GM18499 (cell line): ENCODE results near the gene NIFK.

Source experiments
- ATAC-seq: cut with Tn5 transposase; IDR thresholded peaks from one replicate; pipeline ENCODE4 v1.9.1; 2021; ENCODE audit warnings: moderate number of reproducible peaks; ENCODE audit not compliant: insufficient read depth, unreplicated experiment

Gene NIFK

DNA sequence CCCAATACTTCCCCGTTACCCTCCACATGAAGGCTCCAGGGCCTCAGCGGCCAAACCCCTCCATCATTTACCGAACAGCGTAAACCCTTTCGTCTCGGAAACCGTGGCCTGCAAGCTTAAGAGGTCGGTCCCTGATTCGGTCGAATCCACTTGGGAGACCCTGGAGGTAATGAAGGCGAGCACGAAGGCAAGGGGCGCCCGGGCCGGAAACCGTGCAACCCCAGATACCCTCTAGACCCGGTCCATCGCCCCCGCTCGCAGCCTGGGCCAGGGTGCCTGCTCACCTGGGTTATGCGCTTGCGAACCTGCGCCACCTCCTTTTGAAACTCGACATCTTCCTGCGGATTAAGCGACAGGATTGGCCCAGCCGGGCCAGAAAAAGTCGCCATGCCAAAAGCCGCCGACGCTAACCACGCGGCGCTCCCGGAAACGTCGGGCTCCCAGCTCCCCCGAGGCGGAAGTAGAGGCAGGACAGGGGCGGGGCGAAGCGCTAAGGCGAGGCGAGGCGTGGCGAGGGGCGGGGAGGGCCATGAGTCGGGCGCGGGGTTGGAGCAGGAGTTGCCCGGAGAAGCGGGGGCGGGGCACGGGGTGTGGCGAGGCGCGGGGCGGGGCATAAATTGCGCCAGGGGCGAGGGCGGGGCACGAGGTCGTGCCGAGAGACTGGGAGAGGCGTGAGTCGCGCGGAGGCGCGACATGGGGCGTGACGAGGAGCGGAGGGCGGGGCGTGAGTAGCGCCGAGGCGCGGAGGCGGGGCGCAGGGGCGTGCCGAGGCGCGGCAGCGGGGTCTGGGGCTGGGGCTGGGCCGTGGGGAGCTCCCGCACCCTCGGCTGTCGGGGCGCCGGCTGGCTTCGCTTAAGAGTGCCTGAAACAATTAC, at the start of gene NIFK:
Gene NIFK (minus strand): TSS at position 414 of the 875 bp plus-strand sequence. CDS start 25 bp downstream, at position 389.
- ATAC-seq = peak; percentile 68

GRCh38 chr2:121783180-121783579, 46.5 kb upstream of the NIFK start:
- no peak for ATAC-seq

GRCh38 chr2:121778741-121779487, 42.2 kb upstream of the NIFK start:
- no peak for ATAC-seq

DNA sequence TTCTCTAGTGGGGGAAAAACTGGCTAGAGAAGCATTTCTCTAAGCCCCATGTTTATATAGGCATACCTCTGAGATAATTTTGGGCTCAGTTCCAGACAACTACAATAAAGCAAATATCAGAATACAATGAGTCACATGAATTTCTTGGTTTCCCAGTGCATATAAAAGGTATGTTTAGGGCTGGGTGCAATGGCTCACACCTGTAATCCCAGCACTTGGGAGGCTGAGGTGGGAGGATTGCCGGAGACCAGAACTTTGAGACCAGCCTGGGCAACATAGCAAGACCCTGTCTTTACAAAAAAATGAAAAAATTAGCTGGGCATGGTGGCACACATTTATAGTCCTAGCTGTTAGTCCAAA, 41.0 kb upstream of the NIFK start:
- no peak for ATAC-seq

DNA sequence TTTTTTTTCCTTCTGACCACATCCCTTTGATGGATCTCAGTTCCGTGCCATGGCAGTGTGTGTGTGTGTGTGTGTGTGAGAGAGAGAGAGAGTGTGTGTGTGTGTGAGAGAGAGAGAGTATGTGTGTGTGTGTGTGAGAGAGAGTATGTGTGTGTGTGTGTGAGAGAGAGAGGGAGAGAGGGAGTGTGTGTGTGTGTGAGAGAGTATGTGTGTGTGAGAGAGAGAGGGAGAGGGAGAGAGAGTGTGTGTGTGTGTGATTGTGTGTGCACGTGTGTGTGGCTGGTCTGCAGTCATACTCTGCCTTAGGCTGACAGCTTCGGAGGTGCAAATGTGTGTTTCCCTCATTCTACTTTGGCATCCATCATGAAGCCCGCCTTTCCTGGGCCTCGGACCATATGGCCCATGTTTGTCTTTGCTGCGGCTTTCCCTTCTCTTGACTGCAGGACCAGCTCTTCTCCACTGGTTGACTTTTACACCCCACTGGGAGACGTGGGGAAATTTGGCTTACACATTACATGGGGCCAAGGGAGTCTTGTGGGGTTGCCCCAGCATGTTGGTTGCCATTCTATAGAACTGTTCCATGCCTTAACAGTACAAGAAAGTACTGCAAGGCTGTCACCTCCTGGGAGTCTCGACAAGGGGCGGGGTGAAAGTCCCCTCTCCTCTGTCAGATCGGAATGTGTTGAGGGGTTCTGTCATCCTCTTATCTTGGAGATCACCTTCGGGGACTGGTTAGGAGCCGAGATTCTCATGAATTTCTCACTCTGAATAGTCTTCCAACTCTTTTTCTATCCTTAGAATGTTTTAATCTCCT, 40.4 kb upstream of the NIFK start:
- no peak for ATAC-seq

DNA sequence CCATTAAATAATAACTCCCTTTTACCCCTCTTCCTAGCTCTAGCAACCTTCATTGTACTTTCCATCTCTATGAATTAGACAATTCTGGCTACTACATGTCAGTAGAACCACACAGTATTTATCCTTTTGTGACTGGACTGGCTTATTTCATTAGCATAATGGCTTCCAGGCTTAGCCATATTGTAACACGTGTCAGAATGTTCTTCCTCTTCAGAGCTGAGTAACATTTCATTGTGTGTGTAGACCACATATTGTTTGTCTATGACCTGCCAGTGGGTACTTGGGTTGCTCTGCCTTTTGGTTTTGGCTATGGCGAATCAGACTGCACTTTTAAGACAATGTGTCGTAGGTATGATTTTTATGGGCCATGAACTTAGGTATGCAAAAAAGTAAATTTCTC, 39.7 kb upstream of the NIFK start:
- ATAC-seq = no peak

GRCh38 chr2:121774235-121774634, 37.6 kb upstream of the NIFK start:
- no peak for ATAC-seq

- no peak for ATAC-seq
These were observed 35.5 kb upstream of the NIFK start for GRCh38 chr2:121771976-121772742.

- no peak for ATAC-seq
These were observed 31.6 kb upstream of the NIFK start for GRCh38 chr2:121768143-121768755.

- ATAC-seq = no peak
These were observed 29.9 kb upstream of the NIFK start for GRCh38 chr2:121766624-121767023.

DNA sequence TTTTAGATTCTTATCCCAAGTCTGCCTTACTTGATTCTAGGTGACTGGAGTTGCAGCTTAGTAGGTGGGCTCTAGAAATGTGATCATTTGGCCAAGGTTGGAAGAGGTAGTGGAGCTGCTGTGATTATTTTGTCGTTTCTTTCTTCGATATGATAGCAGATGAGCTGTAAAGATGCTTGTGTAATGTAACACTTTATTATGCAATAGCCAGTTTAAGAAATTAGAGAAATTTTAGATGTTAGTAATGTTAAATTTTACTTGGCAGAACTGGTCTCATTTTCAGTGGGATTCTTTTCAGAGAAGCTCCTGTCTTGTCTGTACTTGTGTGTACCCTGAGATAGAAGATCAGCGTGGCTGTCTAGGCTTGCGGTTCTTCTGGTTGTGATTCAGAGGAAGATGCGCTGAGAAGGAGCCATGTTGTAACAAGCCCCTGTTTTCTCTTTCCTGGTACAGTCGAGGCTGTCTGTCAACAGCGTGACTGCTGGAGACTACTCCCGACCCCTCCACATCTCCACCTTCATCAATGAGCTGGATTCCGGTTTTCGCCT, 28.1 kb upstream of the NIFK start:
- no peak for ATAC-seq

DNA sequence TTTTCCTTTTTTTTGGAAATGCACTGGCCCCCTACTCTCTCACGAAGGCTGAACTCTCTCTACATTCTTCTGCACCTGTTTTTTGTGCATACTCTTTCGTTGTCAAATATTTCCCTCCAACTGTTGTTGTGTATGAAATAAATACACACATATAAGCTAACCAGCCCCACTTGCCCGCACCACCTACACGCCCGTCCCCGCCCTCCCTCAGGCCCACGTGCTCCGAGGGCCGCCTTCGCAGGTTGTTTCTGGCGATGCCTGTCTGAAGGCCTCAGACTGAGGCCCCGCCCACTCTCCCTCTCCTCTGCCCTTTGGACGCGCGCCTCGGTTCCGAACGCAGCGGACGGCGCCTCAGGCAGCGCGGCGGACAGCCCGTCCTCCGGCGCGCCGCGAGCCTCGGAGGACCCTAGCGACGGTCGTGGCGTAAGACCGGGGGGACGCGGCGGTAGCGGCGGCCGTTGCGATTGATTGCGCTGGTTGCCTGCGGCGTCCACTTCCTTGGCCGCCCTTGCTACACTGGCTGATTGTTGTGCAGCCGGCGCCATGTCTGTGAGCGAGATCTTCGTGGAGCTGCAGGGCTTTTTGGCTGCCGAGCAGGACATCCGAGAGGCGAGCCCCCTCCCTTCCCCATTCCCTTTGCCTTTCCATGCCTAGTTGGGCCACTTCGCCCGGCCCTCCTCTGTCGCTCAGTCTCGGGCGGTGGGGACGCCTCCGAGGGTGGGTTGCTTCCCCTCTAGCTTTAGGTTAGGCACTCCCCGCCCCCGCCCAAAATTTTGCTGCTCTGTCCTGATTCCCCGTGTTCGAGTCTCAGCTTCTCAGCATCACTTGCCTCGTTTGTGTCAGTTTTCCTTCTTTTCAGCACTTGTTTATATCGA, 18.8 kb upstream of the NIFK start, which contains the start of gene TSN:
Gene TSN (plus strand): TSS at position 415 of the 875 bp plus-strand sequence. CDS start 129 bp downstream, at position 544.
- peak; percentile 99 for ATAC-seq

DNA sequence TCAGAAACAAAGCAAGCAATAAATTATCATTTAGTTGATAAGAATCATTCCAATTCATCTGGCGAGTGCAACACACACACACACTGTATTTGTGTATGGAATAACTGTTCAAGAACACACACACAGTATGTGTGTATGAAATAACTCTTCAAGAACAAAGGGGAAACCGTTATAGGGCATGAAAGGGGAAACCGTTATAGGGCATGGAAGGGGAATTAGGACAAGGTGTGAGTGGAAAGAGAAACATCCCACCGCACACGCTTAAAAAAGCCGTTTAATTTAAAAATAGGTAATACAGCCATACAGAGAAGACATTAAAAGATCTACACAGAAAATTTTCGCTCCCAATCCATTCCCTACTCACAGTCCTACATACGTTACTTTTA, 18.2 kb upstream of the NIFK start:
- ATAC-seq = no peak

- ATAC-seq = no peak
These were observed 11.5 kb upstream of the NIFK start for GRCh38 chr2:121748202-121748601.

- no peak for ATAC-seq
These were observed 9.4 kb upstream of the NIFK start for GRCh38 chr2:121746071-121746578.

- no peak for ATAC-seq
These were observed 4.8 kb upstream of the NIFK start for GRCh38 chr2:121741450-121741849.

DNA sequence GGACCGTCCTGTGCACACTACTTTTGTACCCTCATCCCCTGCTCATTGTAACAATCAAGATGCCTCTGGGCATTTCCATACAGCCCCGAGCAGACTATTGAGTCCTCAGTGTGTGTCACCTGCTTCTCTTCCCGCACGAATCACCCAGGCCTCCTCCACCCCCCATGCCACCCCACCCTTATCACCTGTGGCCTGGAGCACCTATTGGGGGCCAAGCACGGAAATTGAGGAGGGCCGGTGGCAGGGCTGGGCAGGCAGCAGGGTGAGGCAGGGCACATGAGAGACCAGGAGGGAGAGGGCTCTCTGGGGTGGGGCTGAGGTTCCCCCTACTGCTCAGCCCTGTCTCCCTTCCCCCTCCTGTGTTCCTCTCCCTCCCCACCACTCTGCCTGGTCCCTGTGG, 4.3 kb upstream of the NIFK start:
- no peak for ATAC-seq

DNA sequence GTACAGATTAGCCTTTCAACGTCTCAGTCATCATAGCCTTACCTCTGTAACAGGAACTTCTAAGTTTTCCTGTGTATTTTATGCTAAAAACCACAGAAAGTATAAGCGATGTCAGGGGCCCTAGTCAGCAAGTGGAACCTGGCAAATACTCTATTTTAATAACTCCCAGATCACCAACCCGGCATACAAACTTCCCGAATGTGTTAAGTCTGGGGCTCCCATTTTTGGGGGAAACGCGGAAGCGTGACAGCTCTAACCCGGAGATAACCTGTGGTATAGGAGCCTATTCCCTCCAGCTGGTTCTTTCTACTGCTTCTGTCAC, 574 bp downstream of the NIFK start:
- no peak for ATAC-seq
